CD4-positive, alpha-beta T cell treated with Interferon gamma for 1 hour (primary cell): Measurements from ENCODE around the gene GNG4.
"Not testable (repeated sequence)": the region's sequence is repeated elsewhere in the genome, so short reads cannot be mapped to it uniquely, and the experiment has no call there.

Experiments
- DNase-seq: peaks from one replicate; pipeline ENCODE4 v3.0.0-alpha.2; 2020

GNG4 gene

GRCh38 chr1:235624721-235625333 is 24.8 kb downstream of the GNG4 start:
- no peak for DNase-seq

- DNase-seq = no peak
Observed at GRCh38 chr1:235622936-235623779, 26.4 kb downstream of the GNG4 start.

- DNase-seq = not testable (repeated sequence)
Observed at GRCh38 chr1:235619149-235619548, 30.4 kb downstream of the GNG4 start.

GRCh38 chr1:235617808-235618207 is 31.8 kb downstream of the GNG4 start:
- DNase-seq = no peak

- no peak for DNase-seq
Observed at GRCh38 chr1:235617140-235617539, 32.4 kb downstream of the GNG4 start.

GRCh38 chr1:235614442-235614954 is 35.1 kb downstream of the GNG4 start:
- no peak for DNase-seq

- DNase-seq = no peak
Observed at GRCh38 chr1:235613602-235614001, 36.0 kb downstream of the GNG4 start.

- DNase-seq = no peak
Observed at GRCh38 chr1:235612761-235613160, 36.8 kb downstream of the GNG4 start.

GRCh38 chr1:235610157-235610556 is 39.4 kb downstream of the GNG4 start:
- DNase-seq = no peak

- DNase-seq = no peak
Observed at GRCh38 chr1:235608278-235608677, 41.3 kb downstream of the GNG4 start.

GRCh38 chr1:235607284-235607683 is 42.3 kb downstream of the GNG4 start:
- no peak for DNase-seq

- DNase-seq = no peak
Observed at GRCh38 chr1:235601104-235601503, 48.5 kb downstream of the GNG4 start.

GRCh38 chr1:235599536-235599935 is 50.0 kb downstream of the GNG4 start:
- DNase-seq = no peak

GRCh38 chr1:235597867-235598553 is 51.6 kb downstream of the GNG4 start:
- DNase-seq = no peak

GRCh38 chr1:235595079-235595478 is 54.5 kb downstream of the GNG4 start:
- no peak for DNase-seq

GRCh38 chr1:235594281-235594895 is 55.2 kb downstream of the GNG4 start:
- DNase-seq = not testable (repeated sequence)

- no peak for DNase-seq
Observed at GRCh38 chr1:235588916-235589515, 60.6 kb downstream of the GNG4 start.

GRCh38 chr1:235588156-235588555 is 61.4 kb downstream of the GNG4 start:
- DNase-seq = no peak

- DNase-seq = no peak
Observed at GRCh38 chr1:235586992-235587391, 62.6 kb downstream of the GNG4 start.

GRCh38 chr1:235586413-235586812 is 63.2 kb downstream of the GNG4 start:
- no peak for DNase-seq

GRCh38 chr1:235584973-235585372 is 64.6 kb downstream of the GNG4 start:
- DNase-seq = no peak

GRCh38 chr1:235583511-235584001 is 66.0 kb downstream of the GNG4 start:
- no peak for DNase-seq

GRCh38 chr1:235582130-235582529 is 67.5 kb downstream of the GNG4 start:
- no peak for DNase-seq
